ENCODE measurements around the gene PDE7B.
A peak's percentile ranks its signal among the peaks of the same experiment; 100 is the strongest.
"Not testable (repeated sequence)": the region's sequence is repeated elsewhere in the genome, so short reads cannot be mapped to it uniquely, and the experiment has no call there.

PDE7B gene

DNA sequence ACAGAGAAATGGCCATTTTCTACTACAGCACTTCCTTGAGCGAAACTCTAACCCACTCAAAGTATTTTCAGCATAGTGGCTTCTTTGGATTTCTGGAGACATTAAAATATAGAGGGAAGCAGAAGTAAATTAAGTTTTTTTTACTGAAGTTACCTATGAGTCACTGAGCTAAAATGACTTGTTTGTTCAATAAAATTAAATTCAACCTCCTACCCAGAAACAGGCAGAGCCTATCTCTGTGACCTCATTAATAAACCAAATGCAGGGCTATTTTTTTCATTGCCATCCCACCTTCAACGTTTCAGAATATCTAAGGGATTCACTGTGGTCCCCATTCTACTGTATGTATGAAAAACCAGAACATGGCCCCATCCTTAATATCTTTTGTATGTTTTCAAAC, 265.6 kb downstream of the PDE7B start:
- DNase-seq: no peak

DNA sequence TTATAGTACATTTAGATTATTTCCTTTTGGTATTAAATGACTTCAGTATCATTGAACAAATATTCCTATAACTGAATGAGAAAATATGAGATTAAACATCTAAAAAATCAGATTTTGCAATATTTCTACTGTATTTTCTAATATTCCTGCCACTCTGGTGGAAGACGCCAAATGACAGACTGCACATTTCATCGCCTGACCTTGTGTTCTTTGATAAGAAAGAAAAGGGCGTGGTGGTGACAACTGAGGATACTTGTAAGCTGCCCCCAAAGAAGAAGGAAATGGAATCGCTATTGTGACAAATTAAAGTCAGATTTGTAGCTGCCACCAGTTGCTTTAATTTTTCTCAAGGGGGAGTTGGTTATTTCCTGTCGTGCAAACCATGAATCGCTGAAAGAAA, 267.3 kb downstream of the PDE7B start:
- DNase-seq: peak; percentile 30

DNA sequence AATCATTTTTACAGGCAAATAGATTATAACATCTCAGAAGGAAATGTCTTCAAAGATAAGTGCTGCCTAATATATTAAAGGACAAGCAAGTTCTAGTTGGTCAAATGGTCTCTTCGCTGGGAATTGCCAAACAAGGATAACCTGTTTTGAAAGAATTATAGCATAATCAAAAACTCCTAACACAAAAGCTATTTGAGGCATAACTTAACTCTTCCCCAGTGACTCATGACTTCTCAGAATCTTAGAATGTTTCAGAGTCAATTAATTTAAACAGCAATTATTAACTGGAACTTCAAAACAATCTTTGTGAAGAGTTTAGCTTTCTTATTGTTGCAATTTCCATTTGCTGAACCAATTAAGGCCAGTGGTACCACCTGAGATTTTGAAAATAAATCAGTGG, 272.0 kb downstream of the PDE7B start:
- DNase-seq: no peak

DNA sequence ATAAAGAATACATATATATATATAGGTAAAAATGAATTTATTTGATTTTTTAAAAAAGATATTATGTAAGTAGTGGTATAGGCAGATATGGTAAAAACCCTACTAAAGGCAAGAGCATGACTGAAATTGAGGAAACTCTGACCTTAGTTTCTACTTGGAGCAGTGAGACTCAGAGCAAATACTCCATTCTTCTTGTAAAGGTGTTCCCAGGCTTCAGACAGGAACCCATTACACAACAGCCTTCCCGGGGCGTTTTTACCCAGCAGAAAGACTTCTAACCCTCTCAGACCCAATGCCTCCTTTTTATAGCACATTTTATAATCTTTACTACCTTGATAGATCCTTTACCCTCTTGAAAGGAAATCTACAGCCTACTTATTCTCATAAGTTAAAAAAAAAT, 274.1 kb downstream of the PDE7B start:
- DNase-seq: no peak

DNA sequence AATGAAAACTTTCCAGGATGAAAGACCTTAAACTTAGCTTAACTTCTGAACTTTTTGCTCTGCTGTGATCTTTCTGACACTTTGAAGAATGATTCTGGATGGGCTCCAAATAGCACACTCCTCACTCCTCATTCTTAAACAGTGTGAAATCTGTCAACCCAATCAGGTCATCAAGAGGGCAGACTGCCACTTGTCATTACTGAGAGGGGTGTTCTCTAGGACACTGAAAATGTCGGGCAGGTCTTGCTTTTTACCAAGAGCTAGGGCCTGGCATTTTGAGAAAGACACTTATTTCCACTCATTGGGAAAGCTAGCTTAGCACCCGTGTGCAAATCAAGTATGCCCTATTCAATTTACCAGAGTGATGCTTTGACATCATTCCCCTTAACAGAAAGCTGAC, 276.4 kb downstream of the PDE7B start:
- no peak for DNase-seq

DNA sequence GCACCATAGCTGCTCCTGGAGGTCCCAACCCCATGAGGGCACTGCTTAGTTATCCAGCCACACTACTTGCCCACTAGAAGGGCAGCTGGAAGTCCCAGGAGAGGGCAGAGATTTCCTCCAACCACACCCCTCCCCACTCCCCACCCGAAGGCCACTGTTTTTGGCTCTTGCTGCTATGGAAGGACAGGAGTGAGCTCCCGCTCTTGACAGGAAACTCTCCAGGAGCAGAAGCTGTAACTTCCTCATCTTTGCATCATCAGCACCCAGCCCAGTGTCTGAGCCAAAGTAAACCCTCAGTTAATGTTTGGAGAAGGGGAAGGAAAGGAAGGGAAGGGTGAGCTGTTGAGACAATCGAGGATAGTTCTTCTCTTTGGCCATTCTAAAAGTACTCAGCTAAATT, 277.9 kb downstream of the PDE7B start:
- DNase-seq: no peak

DNA sequence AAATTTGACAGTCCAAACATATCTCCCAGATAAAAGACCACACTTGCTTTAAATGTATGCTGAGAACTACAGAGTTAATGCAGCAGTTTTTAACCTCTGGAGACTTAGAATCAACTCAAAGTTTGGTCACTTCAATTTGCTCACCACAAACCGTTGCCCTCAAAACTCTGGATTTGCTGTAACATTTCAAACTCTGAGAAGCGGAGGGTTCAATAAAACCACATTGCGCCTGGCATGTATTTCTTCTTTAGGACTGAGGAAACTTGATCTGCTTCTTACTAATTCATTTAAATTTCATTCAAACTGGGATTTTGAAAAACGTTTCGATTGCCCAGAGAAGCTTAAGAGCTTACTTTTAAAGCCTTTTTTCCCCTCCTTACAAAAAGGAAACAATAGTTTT, 282.8 kb downstream of the PDE7B start:
- DNase-seq: no peak

DNA sequence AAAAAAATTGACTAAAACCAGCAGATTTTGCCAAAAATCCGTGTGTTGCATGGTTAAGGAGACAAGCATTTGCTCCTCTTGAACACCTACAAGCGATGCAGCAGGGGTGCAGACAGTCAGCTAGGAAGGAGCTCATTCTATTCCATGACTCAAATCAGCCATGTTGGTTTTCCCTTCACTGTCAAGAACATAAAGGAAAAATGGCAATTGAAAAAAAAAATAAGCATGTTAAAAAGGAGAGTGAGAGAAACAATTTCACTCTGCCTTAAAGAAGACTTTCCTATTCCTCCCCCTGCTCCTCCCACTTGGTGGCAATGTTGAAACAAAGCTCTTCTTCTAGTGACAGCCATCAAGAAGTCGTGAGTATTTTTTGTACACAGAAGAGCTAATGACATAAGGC, 283.2 kb downstream of the PDE7B start:
- no peak for DNase-seq

DNA sequence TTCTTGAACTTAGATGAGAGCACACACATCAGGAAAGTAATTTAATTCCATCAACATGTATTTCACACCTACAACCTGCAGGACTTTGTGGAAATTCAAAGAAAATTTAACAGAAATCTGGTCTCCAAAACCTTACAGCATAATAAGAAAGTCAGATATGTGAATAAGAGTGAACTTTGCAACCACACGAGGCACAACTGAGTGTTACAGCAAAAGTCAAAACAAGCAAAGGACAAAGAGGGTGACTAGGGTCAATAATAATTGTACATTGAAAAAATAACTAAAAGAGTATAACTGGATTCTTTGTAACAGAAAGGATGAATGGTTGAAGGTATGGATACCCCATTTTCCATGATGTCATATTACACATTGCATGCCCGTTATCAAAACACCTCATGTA, 284.8 kb downstream of the PDE7B start:
- no peak for DNase-seq

DNA sequence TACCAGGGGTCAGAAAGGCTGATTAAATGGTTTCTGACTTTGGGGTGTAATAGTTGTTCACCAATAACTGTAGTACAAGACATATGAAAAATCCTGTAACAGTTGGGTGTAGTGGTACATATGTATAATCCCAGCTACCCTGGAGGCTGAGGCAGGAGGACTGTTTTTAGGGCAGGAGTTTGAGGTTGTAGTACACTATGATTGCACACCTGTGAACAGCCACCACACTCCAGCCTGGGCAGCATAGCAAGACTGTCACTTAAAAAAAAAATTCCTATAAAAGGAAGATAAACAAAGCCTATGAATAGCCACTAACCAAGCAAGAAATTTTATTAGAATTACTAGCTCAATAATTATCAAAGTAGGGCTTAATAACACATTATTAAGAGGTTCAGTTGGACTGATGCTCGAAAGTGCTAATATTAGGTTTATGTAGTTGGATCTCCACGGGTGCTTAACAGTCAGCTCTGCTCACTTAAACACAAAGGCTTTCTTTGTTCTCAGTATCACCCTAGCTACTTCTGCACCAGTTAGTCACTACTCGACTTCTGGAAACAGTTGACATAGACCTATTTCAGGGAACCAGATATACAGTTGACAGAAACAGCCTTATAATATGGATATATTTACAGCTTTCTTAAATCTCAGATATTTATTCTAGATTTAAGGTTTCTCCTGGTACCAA, 285.6 kb downstream of the PDE7B start:
- no peak for DNase-seq

DNA sequence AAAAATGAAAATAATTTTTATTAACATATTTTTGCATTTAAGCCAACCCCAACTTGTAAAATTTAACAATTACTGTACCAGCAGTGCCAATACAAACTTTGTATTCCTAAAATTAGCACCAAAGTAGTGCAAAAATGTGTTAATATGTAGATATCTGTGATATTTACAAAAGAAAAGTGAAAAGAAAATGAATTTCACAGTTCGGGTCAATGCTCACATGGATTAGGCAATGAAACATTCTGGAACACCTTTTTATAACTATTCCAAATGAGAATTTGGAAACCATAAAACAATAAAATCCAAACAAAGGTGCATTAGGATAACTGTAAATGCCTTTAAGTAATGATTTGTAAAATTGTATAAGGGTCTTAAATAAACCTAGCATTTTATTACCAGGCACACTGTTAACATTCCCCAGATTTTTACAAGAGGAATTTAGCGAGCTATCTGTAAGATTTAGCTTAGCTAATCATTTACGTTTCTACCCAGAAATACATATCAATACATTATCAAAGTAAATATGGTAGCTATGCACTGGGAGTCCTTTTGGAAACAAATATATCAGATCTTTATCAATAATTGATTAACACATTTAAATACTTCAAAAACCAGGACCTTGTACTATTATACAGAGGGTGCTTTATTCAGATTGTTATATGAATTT, 286.4 kb downstream of the PDE7B start:
- DNase-seq: no peak

DNA sequence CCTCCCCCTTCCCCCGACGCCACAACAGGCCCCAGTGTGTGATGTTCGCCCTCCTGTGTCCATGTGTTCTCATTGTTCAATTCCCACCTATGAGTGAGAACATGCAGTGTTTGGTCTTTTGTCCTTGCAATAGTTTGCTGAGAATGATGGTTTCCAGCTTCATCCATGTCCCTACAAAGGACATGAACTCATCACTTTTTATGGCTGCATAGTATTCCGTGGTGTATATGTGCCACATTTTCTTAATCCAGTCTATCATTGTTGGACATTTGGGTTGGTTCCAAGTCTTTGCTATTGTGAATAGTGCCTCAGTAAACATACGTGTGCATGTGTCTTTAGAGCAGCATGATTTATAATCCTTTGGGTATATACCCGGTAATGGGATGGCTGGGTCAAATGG, 287.6 kb downstream of the PDE7B start:
- DNase-seq: not testable (repeated sequence)

DNA sequence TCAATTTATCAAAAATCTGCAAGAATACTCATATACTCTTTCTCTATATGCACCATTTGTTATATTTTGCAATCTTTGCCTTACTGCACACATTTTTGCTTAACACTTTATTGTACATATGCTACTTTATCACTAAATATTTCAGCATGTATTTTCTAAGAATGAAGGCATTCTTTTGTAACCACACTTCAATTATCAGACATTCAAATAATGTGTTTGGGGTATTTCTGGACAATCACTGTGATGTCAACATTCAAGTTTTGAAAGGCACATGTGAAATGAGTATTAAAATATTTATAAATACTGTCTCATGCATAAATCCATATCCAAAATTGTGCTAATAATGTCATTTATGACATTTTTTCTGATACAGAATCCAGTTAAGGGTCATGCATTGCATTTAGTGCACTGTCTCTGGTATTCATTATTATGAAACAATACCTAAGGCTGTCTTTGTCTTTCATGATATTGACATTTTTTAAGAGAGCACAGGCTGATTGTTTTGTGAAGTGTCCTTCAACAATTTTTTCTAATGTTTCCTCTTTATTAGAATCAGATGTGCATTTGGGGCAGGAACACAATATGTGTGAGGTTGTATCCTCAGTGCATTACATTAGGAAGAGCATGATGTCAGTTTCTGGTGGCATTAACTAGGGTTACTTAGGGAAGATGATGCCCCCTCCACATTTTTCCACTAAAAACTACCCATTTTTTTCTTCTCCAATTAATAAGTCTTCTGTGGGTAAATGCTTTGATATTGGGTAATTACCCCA, 292.9 kb downstream of the PDE7B start:
- DNase-seq: no peak

DNA sequence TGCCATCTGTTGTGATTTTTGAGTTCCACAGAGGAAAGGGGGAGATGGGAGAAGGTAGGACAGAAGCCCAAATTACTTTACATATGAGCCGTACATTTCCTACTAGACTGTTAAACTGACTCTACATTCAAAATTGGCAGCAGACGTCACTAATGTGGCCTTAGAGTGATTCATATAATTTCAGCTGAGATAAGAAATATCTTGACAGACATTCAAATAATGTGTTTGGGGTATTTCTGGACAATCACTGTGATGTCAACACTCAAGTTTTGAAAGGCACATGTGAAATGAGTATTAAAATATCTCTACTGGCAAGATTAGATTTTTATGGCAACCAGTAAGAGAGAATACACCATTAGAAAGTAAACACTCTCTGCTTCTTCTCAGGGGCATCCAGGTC, 294.6 kb downstream of the PDE7B start:
- DNase-seq: no peak

DNA sequence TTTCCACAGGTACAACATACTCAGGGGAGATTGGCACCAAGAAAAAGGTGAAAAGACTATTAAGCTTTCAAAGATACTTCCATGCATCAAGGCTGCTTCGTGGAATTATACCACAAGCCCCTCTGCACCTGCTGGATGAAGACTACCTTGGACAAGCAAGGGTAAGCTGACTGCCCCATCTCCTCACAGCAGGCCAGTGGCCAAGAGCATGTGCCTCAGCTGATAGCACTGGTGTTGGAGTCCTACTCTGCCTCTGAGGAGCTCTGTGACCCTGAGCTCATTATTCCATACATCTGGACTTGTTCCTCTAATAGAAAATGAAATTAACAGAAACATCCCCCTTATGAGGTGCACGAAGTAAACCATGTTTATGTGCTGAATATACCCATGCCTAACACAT, 295.8 kb downstream of the PDE7B start:
- DNase-seq: no peak

DNA sequence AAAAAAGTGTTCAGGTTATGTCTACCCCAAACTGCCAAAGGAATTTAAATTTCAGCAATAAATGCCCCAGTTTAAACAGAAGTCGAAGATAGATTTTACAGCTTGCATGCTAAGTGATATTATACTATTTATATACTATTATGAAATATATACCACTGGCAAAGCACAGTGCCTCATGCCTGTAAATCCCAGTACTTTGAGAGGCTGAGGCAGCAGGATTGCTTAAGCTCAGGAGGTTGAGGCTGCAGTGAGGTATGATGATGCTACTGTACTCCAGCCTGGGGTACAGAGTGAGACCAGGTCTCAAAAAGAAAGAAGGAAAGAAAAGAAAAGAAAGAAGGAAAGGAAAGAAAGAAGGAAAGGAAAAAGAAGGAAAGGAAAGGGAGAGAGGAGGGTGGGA, 296.6 kb downstream of the PDE7B start:
- no peak for DNase-seq

DNA sequence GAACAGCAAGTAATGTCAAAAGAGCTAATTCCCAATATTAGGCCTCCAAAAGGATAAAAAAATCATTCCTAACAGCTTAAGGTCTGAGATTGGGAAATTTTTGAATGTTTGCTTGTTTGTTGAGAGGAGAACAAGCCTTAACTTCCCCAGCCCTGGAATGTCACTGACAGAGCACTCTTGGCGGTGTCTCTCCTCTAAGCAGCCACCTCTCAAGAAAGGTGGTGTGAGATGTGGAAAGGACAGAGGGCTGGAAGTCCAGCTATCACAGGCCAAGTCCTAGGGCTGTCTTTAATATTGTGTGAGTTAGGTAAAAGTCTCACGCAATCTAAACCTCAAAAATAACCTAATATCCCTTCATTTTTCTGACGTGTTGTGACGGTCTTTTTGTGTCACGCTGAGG, 297.0 kb downstream of the PDE7B start:
- no peak for DNase-seq

DNA sequence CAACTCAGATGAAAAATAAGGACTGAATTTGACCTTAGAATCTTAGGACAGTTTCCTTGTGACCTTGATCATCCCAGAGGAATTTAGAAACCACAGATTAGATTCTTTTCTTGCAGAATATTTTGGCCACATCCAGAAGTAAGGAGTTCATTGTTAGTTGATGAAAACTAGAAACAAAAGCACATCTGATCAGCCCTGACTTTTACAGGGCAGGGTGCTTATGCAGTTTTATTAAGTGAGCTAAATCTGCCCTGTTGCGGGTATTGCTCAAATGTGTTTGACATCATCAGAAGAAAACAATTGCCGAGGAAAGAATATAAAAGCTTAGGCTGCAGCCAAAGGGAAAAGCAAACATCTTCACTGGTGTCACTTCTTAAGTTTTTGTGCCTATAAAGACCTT, 297.8 kb downstream of the PDE7B start:
- no peak for DNase-seq

DNA sequence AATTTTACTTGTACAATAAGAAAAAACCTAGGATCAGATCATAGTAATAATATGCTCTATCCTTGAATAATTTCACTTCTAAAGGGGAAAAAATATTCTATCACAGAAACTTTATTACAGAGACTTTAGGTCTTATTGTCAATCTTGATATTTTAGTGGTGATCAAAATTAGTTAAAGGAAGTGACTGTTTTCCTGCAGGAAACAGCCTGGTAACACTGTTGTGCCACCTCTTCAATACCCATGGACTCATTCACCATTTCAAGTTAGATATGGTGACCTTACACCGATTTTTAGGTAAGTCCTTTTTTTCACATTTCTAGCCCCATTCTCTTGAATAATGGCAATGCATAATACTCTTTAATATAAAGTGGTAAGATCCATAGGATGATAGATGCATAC, 299.5 kb downstream of the PDE7B start:
- DNase-seq: no peak

DNA sequence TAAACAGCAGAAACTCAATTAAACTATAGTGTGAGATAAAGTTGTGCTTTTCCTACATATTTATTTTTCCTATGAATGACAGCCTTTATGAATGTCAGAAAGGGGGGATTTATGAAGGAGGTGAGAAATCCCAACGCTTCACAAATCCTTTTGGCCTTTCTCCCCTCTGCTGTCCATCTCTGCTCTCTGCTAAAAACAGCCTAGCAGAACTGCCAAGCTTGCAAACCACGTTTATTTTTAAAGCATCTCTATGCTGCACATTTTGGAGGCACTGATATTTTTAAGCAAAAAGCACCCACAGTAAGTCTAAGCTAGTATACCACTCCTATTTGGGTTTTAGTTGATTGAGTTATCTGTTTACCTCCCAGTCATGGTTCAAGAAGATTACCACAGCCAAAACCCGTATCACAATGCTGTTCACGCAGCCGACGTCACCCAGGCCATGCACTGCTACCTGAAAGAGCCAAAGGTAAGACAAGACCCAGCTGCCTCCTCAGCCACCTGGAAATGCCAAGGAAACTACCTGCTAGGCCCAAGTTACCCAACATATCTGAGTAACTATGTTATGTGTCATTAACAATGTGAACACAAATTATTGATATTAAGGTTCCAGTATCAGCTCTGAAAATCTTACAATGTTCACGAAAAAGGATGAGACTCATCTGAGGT, 302.3 kb downstream of the PDE7B start:
- DNase-seq: no peak

DNA sequence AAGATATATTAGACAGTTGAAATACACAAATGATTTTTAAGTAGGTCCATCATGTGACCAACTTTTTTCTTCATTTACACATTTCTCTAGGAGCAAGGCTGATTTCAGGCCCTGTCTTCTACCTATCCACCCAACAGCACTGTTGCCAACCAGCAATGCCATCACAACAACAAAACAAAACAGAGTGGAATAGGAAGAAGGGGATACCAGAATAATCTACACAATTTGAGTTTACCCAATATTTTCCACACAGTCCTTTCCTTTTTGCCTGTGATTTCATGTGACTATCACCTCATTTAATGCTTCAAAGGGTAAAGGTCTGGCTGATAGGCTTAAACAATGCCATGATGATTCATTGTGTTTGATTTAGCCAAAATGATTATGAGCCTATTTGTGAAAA, 303.7 kb downstream of the PDE7B start:
- no peak for DNase-seq

DNA sequence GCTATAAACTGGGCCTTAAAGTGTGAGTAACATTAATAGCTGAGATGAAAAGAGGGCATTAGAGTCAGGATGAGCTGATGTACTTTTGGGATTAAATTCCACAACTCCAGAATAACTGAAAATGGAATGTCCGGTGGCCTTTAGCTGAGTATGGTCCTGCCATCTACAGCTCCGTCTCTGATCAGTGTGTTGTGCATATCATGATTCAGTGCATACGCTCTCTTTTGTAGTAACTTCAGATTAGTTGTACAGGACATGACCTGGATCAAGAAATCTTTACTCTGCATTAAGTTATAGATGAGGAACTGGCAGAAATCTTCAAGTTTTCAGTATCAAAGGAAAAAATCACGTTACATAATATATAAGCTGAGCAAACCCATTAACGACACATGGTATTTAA, 306.2 kb downstream of the PDE7B start:
- DNase-seq: no peak

DNA sequence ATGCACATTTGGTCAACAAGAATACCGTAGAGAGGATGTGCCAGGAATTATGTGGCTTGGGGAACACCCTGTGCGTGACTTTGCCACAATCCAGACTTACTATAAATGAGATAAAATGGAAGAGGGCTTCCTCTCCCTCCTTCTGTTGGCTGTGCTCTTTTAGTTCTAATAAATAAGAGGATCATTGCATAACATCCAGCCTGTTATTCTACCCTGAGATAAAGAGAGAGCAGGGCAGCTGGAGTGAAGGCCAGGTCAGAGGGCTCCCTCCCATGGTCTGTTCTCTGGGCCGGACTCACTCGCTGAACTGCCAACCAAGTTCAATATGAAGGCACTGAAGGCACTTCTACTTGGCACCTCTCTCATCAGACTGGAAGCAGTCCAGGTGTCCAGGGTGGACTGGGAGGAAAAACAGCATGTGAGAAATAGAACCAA, 306.9 kb downstream of the PDE7B start:
- no peak for DNase-seq

DNA sequence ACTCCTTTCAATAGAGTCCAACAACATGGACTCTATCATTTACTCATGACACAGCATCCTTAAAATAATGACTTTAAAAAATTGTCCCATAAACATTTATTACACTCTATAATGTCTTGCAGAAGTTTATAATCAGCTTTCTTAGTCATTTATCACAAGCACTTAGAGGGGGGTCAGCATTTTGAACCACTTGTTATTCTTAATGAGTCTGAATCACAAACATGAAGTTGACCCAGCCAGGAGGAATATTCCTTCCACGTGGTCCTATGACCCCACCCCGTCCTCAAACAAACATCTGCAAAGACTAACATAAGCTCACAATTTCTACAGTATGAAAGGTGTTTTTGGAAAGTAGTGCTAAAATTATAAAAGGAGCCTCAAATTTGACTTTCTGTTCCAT, 307.5 kb downstream of the PDE7B start:
- no peak for DNase-seq

Measured in hematopoietic multipotent progenitor cell treated with erythropoietin and hydrocortisone succinate and interleukin-3 and kit ligand, for 8 days (in vitro differentiated cells).